Cerebellar cortex (tissue), 1 donor: ENCODE results near the gene SPATA32.
"Not testable (repeated sequence)": the region's sequence is repeated elsewhere in the genome, so short reads cannot be mapped to it uniquely, and the experiment has no call there.

Experiments
- DNase-seq: peaks from one replicate; pipeline ENCODE4 v3.0.0-alpha.2; 2015; ENCODE audit warnings: low spot score

SPATA32 gene

GRCh38 chr17:45261577-45262515 is at the start of gene SPATA32:
Gene SPATA32 (minus strand): TSS chr17:45262094. CDS start chr17:45262016, 78 bp downstream.
- DNase-seq, result peak; percentile 69

GRCh38 chr17:45311401-45311759 is 49.5 kb upstream of the SPATA32 start:
- DNase-seq, result no peak

GRCh38 chr17:45310380-45311324 is 48.8 kb upstream of the SPATA32 start:
- DNase-seq, result no peak

- no peak for DNase-seq
These were observed 47.5 kb upstream of the SPATA32 start for GRCh38 chr17:45309400-45309799.

- DNase-seq, result no peak
These were observed 46.9 kb upstream of the SPATA32 start for GRCh38 chr17:45308840-45309239.

- DNase-seq, result no peak
These were observed 46.1 kb upstream of the SPATA32 start for GRCh38 chr17:45308016-45308365.

GRCh38 chr17:45307290-45308015 is 45.6 kb upstream of the SPATA32 start:
- DNase-seq, result no peak

GRCh38 chr17:45306623-45307022 is 44.7 kb upstream of the SPATA32 start:
- no peak for DNase-seq

- no peak for DNase-seq
These were observed 44.2 kb upstream of the SPATA32 start for GRCh38 chr17:45306094-45306493.

- no peak for DNase-seq
These were observed 43.7 kb upstream of the SPATA32 start for GRCh38 chr17:45305530-45306087.

GRCh38 chr17:45302649-45303173 is 40.8 kb upstream of the SPATA32 start:
- no peak for DNase-seq

- not testable (repeated sequence) for DNase-seq
These were observed 40.3 kb upstream of the SPATA32 start for GRCh38 chr17:45302220-45302619.

GRCh38 chr17:45301674-45302073 is 39.8 kb upstream of the SPATA32 start:
- no peak for DNase-seq

- no peak for DNase-seq
These were observed 38.3 kb upstream of the SPATA32 start for GRCh38 chr17:45300060-45300751.

- no peak for DNase-seq
These were observed 37.5 kb upstream of the SPATA32 start for GRCh38 chr17:45299361-45299760.

GRCh38 chr17:45298546-45299285 is 36.8 kb upstream of the SPATA32 start:
- DNase-seq, result no peak

- no peak for DNase-seq
These were observed 34.9 kb upstream of the SPATA32 start for GRCh38 chr17:45296833-45297124.

- DNase-seq, result no peak
These were observed 34.3 kb upstream of the SPATA32 start for GRCh38 chr17:45296003-45296832.

GRCh38 chr17:45294506-45294905 is 32.6 kb upstream of the SPATA32 start:
- DNase-seq, result no peak
